Muscle layer of colon (tissue), 2 donors: ENCODE measurements around the gene ADCY9.

Source experiments
- H3K27ac ChIP-seq: one replicate; pipeline ENCODE4 v1.7.0; 2013; ENCODE audit warnings: low read depth, mild to moderate bottlenecking, low read length, moderate library complexity
- H3K27me3 ChIP-seq, 2 donors: one replicate each; pipeline ENCODE4 v1.7.0; 2013; ENCODE audit warnings: low read length in 2 of 2, mild to moderate bottlenecking in 2 of 2; ENCODE audit not compliant: insufficient read depth in 2 of 2, control insufficient read depth in 1 of 2
- H3K36me3 ChIP-seq: one replicate; pipeline ENCODE4 v1.7.0; 2013; ENCODE audit warnings: mild to moderate bottlenecking, low read length; ENCODE audit not compliant: insufficient read depth
- H3K4me1 ChIP-seq: one replicate; pipeline ENCODE4 v1.7.0; 2013; ENCODE audit warnings: mild to moderate bottlenecking, low read length; ENCODE audit not compliant: insufficient read depth
- H3K4me3 ChIP-seq, 2 donors: one replicate each; pipeline ENCODE4 v1.7.0; 2013; ENCODE audit warnings: low read length in 2 of 2, low read depth in 1 of 2, mild to moderate bottlenecking in 1 of 2, moderate library complexity in 1 of 2
- H3K9ac ChIP-seq: one replicate; pipeline ENCODE4 v1.7.0; 2013; ENCODE audit warnings: low read length
- H3K9me3 ChIP-seq: one replicate; pipeline ENCODE4 v1.7.0; 2013; ENCODE audit warnings: mild to moderate bottlenecking, low read length
- donor health status: abdominal sarcoma.
- donor health status: Adenocarcinoma of cecum.

ADCY9 gene

DNA sequence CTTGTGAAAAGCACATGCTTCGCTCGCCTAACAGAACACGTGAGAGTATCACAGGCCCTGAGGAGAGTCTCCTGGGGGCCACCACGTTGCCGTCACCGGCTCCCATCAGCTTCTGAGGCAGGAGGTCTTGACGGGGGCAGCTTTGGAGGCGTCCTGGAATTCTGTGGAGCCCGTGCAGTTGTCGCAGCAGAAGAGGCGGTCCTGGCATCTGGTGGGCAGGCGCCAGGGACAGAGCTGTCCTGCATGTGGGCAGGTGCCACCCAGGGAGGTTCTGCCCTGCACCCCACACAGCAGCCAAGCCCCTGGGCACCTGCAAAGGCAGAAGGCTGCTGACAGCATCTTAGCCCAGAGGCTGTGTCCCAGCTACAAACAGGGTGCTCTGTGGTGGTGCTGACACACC, 136.7 kb downstream of the ADCY9 start:
- Histone ChIP-seq H3K36me3 (peaks cover 26% of the 10 kb centered on the region), H3K4me3 (no peak overlapping the region), H3K9ac (no peak overlapping the region), H3K9me3 (no peaks in the 10 kb centered on the region), H3K27me3 (no peaks in the 10 kb centered on the region), H3K27ac (no peak overlapping the region), H3K4me1 (peaks cover 11% of the 10 kb centered on the region)

- Histone ChIP-seq H3K9ac (no peak overlapping the region), H3K36me3 (peaks cover 26% of the 10 kb centered on the region), H3K27ac (no peak overlapping the region)
Measured at GRCh38 chr16:3979070-3979469, 137.2 kb downstream of the ADCY9 start.

DNA sequence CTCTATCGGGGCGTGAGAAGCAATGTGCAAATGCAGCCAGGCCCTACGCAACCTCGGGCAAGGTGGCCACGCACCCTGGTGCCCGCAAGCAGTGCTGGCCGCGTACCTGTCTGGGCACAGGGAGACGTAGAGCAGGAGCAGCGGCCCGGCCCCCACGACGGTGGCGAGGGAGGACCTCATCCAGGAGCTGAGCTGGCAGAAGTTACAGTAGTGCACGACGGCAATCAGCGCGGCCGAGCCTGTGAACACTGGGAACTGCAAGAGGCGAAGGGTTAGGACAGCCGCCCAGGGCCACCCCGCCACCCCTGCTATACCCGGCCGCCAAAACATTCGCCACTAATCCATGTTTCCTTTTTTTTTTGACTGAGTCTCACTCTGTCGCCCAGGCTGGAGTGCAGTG, 138.9 kb downstream of the ADCY9 start:
- Histone ChIP-seq H3K9ac (no peak overlapping the region), H3K27ac (no peak overlapping the region), H3K36me3 (peaks cover 26% of the 10 kb centered on the region)

More at GRCh38 chr16:3979070-3979469, 137.2 kb downstream of the ADCY9 start:
- H3K4me1 ChIP-seq = peaks cover 11% of the 10 kb centered on the region
- no peak overlapping the region for H3K4me3 ChIP-seq
- no peaks in the 10 kb centered on the region for H3K27me3 ChIP-seq
- H3K9me3 ChIP-seq = no peaks in the 10 kb centered on the region

DNA sequence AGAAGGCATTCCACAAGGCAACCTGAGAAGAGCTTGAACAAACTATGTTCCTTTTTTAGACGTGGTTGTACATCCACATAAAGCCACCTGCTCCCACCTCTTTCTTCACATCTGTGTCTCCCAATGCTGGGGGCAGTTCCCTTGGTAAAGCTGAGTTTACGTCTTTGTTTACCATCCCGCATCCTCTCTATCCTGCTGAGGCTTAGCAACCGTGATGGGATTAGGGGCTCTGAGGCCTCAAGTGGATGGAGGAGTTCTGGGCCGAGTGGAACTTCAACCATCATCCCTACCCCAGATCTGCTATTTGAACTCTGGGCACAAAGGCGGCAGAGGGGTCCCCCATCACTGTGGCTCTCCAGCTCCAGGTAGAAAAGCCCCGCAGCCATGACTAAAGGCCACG, 141.5 kb downstream of the ADCY9 start:
- no peak overlapping the region for H3K4me3 ChIP-seq
- H3K27ac ChIP-seq = no peak overlapping the region
- H3K27me3 ChIP-seq = no peaks in the 10 kb centered on the region
- no peaks in the 10 kb centered on the region for H3K9me3 ChIP-seq
- H3K36me3 ChIP-seq = peaks cover 26% of the 10 kb centered on the region
- no peaks in the 10 kb centered on the region for H3K4me1 ChIP-seq
- H3K9ac ChIP-seq = no peak overlapping the region

More for the DNA sequence above, 138.9 kb downstream of the ADCY9 start:
- no peaks in the 10 kb centered on the region for H3K27me3 ChIP-seq
- H3K4me3 ChIP-seq = no peak overlapping the region
- peaks cover 11% of the 10 kb centered on the region for H3K4me1 ChIP-seq
- no peaks in the 10 kb centered on the region for H3K9me3 ChIP-seq

DNA sequence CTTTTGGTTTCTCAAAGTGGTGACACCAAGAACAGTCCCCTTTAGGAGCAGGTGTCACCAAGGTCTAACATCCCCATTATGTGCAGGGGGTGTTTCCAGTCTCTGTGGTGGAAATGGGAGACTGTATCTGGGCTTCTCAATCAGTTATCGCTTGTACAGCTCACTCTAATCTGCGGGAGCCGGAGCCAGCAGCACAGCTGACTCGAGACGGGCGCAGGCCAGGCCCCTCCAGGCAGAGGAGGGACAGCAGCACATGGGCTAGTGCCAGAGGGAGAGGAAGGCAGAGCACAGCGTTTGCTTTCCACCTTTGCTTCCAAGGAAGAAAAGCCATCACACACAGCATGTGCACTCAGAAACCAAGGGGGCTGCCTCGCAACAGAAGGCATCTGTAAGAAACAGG, 144.5 kb downstream of the ADCY9 start:
- H3K27ac ChIP-seq = no peak overlapping the region

GRCh38 chr16:3971261-3971660, 145.0 kb downstream of the ADCY9 start:
- H3K36me3 ChIP-seq = peaks cover 11% of the 10 kb centered on the region
- H3K9ac ChIP-seq = no peak overlapping the region
- no peaks in the 10 kb centered on the region for H3K27me3 ChIP-seq
- no peak overlapping the region for H3K4me3 ChIP-seq
- H3K27ac ChIP-seq = no peak overlapping the region
- H3K9me3 ChIP-seq = no peaks in the 10 kb centered on the region
- no peaks in the 10 kb centered on the region for H3K4me1 ChIP-seq

More for the DNA sequence above, 144.5 kb downstream of the ADCY9 start:
- Histone ChIP-seq H3K4me1 (no peaks in the 10 kb centered on the region), H3K36me3 (peaks cover 13% of the 10 kb centered on the region), H3K9ac (no peak overlapping the region), H3K27me3 (no peaks in the 10 kb centered on the region), H3K4me3 (no peak overlapping the region), H3K9me3 (no peaks in the 10 kb centered on the region)

DNA sequence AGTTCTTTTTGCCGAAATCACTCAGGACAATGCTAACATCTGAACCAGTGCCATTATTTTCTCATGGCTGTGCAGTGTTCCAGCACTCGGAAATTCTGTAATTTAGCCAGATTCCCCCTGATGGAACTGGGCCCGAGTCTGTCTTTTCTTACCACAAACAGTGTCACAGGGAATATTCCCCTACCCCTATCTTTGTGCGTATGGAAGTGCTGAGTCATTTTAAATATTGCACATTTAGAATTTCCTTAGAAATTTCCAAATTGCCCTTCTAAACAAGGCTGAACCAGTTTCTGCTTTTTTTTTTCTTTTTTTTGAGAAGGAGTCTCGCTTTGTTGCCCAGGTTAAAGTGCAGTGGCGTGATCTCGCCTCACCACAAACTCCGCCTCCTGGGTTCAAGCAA, 147.7 kb downstream of the ADCY9 start:
- Histone ChIP-seq H3K36me3 (no peaks in the 10 kb centered on the region), H3K27ac (no peak overlapping the region), H3K9ac (no peak overlapping the region), H3K4me1 (no peaks in the 10 kb centered on the region), H3K4me3 (no peak overlapping the region), H3K9me3 (no peaks in the 10 kb centered on the region), H3K27me3 (no peaks in the 10 kb centered on the region)

- Histone ChIP-seq H3K4me1 (peaks cover 5% of the 10 kb centered on the region), H3K4me3 (no peak overlapping the region), H3K27ac (no peak overlapping the region), H3K9me3 (no peaks in the 10 kb centered on the region), H3K9ac (no peak overlapping the region), H3K36me3 (no peaks in the 10 kb centered on the region), H3K27me3 (no peaks in the 10 kb centered on the region)
Measured at GRCh38 chr16:3966681-3967080, 149.6 kb downstream of the ADCY9 start.

DNA sequence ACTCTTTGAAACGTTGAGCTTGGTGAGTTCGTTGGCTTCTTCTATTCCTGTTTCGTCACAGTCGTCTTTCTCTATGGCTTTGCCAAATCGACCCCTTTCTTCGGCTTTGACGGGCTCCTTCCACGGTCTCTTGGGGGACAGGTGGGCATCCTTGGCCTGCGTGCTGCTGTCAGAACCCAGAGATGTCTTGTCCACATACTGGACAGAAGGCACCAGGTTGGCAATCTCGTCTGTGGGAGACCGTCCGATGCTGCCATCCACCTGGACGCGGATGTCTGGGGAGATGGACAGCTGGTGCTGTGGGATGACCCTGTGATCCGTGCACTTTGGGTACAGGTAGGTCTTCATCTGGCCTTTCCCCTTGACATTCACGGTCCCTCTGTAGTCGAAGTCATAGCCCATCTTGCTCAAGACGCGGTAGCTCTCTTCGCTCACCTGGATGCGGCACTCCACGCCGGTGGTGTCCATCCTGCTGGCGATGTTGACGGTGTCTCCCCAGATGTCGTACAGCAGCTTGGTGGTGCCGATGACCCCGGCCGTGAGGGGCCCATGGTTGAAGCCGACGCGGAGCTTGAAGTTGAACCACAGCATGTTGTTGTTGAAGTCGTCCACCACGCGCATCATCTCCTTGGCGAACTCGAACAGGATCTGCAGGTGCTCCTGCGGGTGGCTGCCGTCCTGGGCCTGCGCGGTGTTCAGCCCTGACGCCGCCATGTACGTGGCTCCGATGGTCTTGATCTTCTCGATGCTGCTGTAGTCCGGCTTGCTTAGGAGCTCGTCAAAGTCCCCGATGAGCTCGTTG, 150.3 kb downstream of the ADCY9 start:
- no peak overlapping the region for H3K9ac ChIP-seq
- H3K4me3 ChIP-seq = no peak overlapping the region
- peaks cover 10% of the 10 kb centered on the region for H3K4me1 ChIP-seq
- H3K27me3 ChIP-seq = no peaks in the 10 kb centered on the region
- H3K36me3 ChIP-seq = no peaks in the 10 kb centered on the region
- H3K9me3 ChIP-seq = no peaks in the 10 kb centered on the region
- H3K27ac ChIP-seq = no peak overlapping the region

DNA sequence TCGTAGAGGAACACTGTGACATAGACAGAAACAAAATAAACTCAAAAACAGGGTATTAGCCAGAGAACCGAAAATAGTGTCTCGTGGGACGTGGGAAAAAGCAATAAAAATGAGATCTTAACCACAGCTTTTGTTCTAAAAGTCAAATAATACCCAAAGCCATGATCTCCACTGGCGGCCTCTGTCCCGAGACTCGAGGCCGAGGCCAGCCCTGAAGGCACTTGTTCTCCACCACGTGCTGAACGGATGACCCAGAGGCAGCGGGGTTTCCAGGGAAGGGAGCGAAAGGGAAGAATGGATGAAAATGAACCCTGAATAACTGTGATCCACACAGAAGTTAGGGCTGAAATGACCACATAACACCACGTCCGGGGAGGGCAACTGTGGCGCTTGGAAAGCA, 150.9 kb downstream of the ADCY9 start:
- no peaks in the 10 kb centered on the region for H3K9me3 ChIP-seq

GRCh38 chr16:3964686-3965290, 151.5 kb downstream of the ADCY9 start:
- H3K4me3 ChIP-seq = no peak overlapping the region

More for the DNA sequence above, 150.9 kb downstream of the ADCY9 start:
- Histone ChIP-seq H3K9ac (no peak overlapping the region), H3K4me3 (no peak overlapping the region), H3K4me1 (peaks cover 13% of the 10 kb centered on the region), H3K27me3 (no peaks in the 10 kb centered on the region), H3K27ac (no peak overlapping the region), H3K36me3 (no peaks in the 10 kb centered on the region)

More at GRCh38 chr16:3964686-3965290, 151.5 kb downstream of the ADCY9 start:
- peaks cover 16% of the 10 kb centered on the region for H3K4me1 ChIP-seq
- no peaks in the 10 kb centered on the region for H3K9me3 ChIP-seq
- H3K27me3 ChIP-seq = no peaks in the 10 kb centered on the region
- H3K27ac ChIP-seq = no peak overlapping the region
- no peaks in the 10 kb centered on the region for H3K36me3 ChIP-seq
- H3K9ac ChIP-seq = no peak overlapping the region
